Aorta (tissue), 5 donors: ENCODE data around the gene DHRS3. TPM values are rescaled to one million over a fixed set of nuclear protein-coding genes. Genes with fewer than 3 reads are reported as not detected.

ENCODE experiments used
- ATAC-seq: fragments of 200-7000 bp; cut with Tn5 transposase; one replicate; pipeline ENCODE4 v1.9.1; 2022; ENCODE audit warnings: moderate library complexity; ENCODE audit not compliant: low FRiP score
- DNase-seq, 2 donors: peaks; one replicate each; pipeline ENCODE4 v3.0.0-alpha.2; 2020
- H3K27ac ChIP-seq, 2 donors: one replicate each; pipeline ENCODE4 v1.5.1; 2013; ENCODE audit warnings: low read length in 2 of 2, mild to moderate bottlenecking in 2 of 2, moderate library complexity in 2 of 2, control low read depth in 1 of 2, inconsistent platforms in 1 of 2, low read depth in 1 of 2
- H3K27me3 ChIP-seq, 2 donors: one replicate each; pipeline ENCODE4 v1.6.1; 2013; ENCODE audit warnings: control low read depth in 1 of 2, low read length in 1 of 2, mild to moderate bottlenecking in 1 of 2, moderate library complexity in 1 of 2; ENCODE audit not compliant: insufficient read depth in 2 of 2, control insufficient read depth in 1 of 2
- H3K36me3 ChIP-seq, 2 donors: one replicate each; pipeline ENCODE4 v1.6.1; 2013; ENCODE audit warnings: control low read depth in 1 of 2, low read length in 1 of 2, mild to moderate bottlenecking in 1 of 2; ENCODE audit not compliant: insufficient read depth in 2 of 2, control insufficient read depth in 1 of 2
- H3K4me1 ChIP-seq, 2 donors: one replicate each; pipeline ENCODE4 v1.6.1; 2013; ENCODE audit warnings: low read length in 2 of 2, control low read depth in 1 of 2, mild to moderate bottlenecking in 1 of 2, moderate library complexity in 1 of 2; ENCODE audit not compliant: insufficient read depth in 2 of 2, control insufficient read depth in 1 of 2
- H3K4me3 ChIP-seq, 2 donors: one replicate each; pipeline ENCODE4 v1.5.1; 2013; ENCODE audit warnings: low read length in 2 of 2, control low read depth in 1 of 2, mild to moderate bottlenecking in 1 of 2
- H3K9me3 ChIP-seq: one replicate; pipeline ENCODE4 v1.6.1; 2013; ENCODE audit warnings: mild to moderate bottlenecking, low read length; ENCODE audit not compliant: control insufficient read depth
- WGBS, 2 donors: extraction: QIAGEN DNeasy Blood & Tissue Kit; methylation state at CpG; one replicate each; pipeline ENCODE4 v1.1.7; 2013; 5-methylcytosine and 5-hydroxymethylcytosine counted together
- intact Hi-C, 2 donors: fragments of 100-400 bp; cut with DNase I; formaldehyde crosslinking; loops; one replicate each; pipeline versions ENCODE4 v1.14.2 to v1.15.0; 2022
- polyA plus RNA-seq, 2 donors: library from polyadenylated mRNA; stranded (reverse); fragments of 200-250 nt; gene quantifications; one replicate each; pipeline ENCODE4 v1.2.3, GENCODE V29; 2013
- total RNA-seq, 2 donors: library from RNA; stranded (reverse); fragmentation: NEBNext Ultra II Directional; extraction: Animal tissue kit (Norgen Biotek cat#: 25700); gene quantifications; one replicate each; pipeline ENCODE4 v1.2.1, GENCODE V29; 2021
- donor health status: healthy with polysubstance abuse.
- donor health status: Bipolar disorder and iron deficiency.
- donor health status: DM: no; HTN: no; CAD: no.
- donor health status: DM: no; HTN: no; CAD: no.
- donor health status: DM: yes; HTN: yes; CAD: no.

DHRS3 gene
- total and polyA plus RNA-seq, 4 donors: 27.5 to 325 (median 87.3) TPM

DNA sequence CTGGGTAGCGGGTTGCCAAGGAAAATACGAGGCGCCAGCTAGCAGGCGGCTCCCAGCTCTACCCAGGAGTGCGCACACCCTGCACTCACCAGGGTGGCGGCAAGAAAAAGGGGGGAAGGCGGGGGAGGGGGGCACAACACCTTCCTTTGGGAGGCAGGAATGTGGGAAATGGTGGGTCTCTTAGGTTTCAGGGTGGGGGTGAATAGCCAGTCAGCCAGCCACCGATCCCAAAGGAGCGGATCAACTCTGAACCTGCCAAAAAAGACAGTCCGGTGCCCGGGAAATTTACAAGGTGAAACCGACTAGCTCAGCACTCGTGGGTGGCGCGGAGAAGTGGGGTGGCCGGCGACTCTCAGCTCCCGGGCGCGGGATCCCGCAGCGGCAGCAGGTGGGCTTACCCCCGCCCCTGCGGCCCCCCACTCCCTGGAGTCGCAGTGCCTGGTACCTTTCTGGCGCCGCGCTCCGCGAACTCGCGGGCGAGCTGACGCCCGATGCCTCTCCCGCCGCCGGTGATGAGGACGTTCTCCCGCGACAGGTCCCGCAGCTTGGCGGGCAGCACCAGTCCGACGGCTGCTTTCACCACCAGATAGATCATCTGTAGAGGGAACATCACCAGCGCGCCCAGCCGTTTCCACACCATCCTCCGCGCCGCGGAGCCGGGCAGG, 1.2 kb downstream of the DHRS3 start:
- H3K36me3 ChIP-seq: peaks cover 0 to 2% of the 10 kb centered on the region in 2 donors
- no peak for ATAC-seq
- 0% methylated on average over 45 to 53 of the region's 53 CpGs for WGBS, 2 donors
- H3K9me3 ChIP-seq: no peaks in the 10 kb centered on the region
- peaks cover 0 to 9% of the 10 kb centered on the region in 2 donors for H3K4me1 ChIP-seq
- peak; percentile 67 to 83 for DNase-seq
- no peaks in the 10 kb centered on the region for H3K27me3 ChIP-seq
- H3K4me3 ChIP-seq: peak overlapping the region; percentile 73 to 92
- intact Hi-C loops: loop anchor here (2.0 to 10.0 kb wide), 7 partner anchors 20 to 210 kb away; no protein-coding TSS in a partner anchor
- H3K27ac ChIP-seq: peak overlapping the region; percentile 79 to 97

DNA sequence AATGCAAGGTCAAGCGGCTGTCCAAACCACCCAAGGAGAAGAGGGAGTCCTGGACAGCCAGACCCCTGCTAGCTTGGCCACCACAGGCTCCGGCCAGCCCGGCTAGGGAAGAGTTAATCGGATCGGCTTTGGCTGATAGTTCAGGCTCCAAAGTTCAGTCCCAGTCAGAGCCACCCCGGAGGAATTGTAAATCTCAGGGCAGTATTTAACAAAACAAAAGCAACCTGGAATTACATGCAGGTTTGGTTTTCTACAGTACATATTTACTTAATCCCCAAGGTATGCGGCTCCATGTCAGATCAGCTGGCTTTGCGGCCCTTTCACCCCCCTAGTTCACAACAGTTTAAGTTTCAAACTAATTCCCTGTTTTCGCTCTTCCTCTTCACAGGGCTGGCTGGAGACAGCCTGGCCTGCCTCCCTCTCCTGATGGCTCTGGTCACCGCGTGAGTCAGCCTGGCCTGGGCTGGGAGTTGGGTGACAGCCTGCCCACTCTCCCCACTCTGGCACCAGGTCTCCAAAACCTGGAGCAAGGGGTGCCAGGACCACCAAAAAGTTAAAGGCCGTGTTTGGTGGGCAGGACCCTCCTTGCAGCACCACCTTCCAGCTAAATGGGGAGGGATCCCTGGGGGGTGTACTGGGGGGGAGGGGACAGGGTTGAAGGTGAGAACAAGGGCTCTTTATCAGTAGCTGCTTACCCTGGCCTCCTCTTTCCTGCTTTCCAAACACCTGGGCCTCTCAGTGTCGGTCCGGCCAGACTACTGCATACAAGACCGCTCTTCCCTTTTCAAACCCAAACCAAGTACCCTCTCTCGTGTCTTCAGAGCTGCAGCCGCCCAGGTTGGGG, 1.9 kb downstream of the DHRS3 start:
- Histone ChIP-seq H3K4me3 (peak overlapping the region; percentile 73 to 92), H3K36me3 (peaks cover 0 to 2% of the 10 kb centered on the region in 2 donors), H3K27me3 (no peaks in the 10 kb centered on the region), H3K27ac (peak overlapping the region; percentile 79 to 97), H3K4me1 (peaks cover 0 to 9% of the 10 kb centered on the region in 2 donors), H3K9me3 (no peaks in the 10 kb centered on the region)
- intact Hi-C loops: loop anchor here (2.0 to 10.0 kb wide), 7 partner anchors 19 to 209 kb away; no protein-coding TSS in a partner anchor
- ATAC-seq (peak; percentile 58), DNase-seq (peak; percentile 88 to 92)
- WGBS, 2 donors: 0 to 1% methylated on average over 17 of the region's 17 CpGs

DNA sequence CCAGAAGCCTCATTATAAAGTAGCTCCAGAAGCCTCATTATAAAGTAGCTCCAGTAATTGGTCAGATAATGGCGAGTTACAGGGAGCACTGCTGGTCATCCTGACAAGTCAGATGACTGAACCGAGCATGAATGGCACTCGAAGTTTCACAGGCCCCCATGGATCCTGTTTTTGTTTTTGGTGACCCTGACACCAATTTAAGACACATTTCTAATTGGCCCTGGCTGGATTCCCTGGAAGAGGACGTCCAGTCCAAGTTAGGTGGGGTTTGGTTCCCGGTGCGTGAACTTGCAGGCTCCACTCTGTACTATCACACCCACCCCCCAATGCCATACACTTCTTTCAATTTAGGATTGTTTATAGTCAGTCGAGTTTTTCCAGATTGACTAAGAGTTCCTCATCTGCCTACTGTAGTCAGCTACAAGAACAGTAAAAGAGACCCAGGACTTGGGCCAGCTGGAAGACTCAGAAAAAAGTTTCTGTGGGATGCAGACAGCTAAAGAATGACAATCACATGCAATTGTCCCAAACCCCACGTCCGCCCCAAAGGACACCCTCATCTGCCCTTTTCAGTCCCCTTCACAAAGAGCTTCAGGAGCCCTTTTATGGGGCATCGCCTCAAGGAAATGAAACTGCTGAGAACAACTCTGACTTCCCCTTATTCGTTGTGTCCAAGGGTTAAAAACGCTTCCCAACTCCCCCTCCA, 2.7 kb downstream of the DHRS3 start:
- H3K4me1 ChIP-seq: peaks cover 0 to 9% of the 10 kb centered on the region in 2 donors
- ATAC-seq: no peak
- DNase-seq: no peak
- intact Hi-C loops: loop anchor here (5.0 to 10.0 kb wide), 6 partner anchors 58 to 208 kb away; no protein-coding TSS in a partner anchor
- peaks cover 0 to 2% of the 10 kb centered on the region in 2 donors for H3K36me3 ChIP-seq
- 5 to 7% methylated on average over 12 of the region's 12 CpGs for WGBS, 2 donors
- no peaks in the 10 kb centered on the region for H3K9me3 ChIP-seq
- peak overlapping the region in 1 of 2 donors; percentile 79 for H3K27ac ChIP-seq
- H3K27me3 ChIP-seq: no peaks in the 10 kb centered on the region
- H3K4me3 ChIP-seq: peak overlapping the region; percentile 73 to 92

DNA sequence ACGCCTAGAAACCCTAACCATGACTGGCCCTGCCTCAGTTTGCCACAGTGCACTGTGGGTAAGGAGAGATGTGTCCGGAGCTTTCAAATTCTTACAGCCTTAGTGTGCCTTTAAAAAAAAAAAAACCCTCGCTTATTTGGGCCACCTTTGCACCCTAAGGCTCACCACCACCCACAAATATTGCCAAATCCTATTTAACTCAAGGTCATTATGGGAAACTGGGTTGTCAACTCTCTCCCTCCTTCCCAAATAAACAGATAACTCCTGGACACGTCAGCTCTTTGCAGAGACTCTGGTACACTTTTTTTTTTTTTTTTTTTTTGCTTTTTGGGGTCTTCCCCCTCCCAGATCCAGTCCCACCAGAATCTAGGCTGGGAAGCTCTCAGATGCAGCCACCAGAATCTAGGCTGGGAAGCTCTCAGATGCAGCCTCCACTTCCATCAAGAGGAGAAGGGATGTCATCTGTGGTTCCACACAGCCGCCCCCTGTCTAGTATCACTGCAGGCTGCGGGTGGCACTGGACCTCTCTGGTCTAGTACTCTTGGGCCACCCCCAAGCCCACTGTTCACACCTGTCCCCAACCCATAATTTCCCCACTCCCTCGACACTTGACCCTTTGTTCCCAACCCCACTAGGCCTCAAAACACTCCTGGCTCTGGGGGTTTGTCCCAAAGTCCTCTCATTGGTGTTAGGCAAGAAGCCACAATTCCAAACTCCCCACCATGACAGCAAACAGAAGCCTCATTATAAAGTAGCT, 3.4 kb downstream of the DHRS3 start:
- H3K4me1 ChIP-seq: peaks cover 0 to 9% of the 10 kb centered on the region in 2 donors
- DNase-seq: no peak
- H3K27me3 ChIP-seq: no peaks in the 10 kb centered on the region
- H3K4me3 ChIP-seq: peak overlapping the region in 1 of 2 donors; percentile 92
- H3K9me3 ChIP-seq: no peaks in the 10 kb centered on the region
- 52 to 69% methylated on average over 7 of the region's 7 CpGs for WGBS, 2 donors
- peaks cover 0 to 2% of the 10 kb centered on the region in 2 donors for H3K36me3 ChIP-seq
- no peak for ATAC-seq
- no peak overlapping the region for H3K27ac ChIP-seq
- intact Hi-C loops: loop anchor here (5.0 to 10.0 kb wide), 6 partner anchors 57 to 207 kb away; no protein-coding TSS in a partner anchor

DNA sequence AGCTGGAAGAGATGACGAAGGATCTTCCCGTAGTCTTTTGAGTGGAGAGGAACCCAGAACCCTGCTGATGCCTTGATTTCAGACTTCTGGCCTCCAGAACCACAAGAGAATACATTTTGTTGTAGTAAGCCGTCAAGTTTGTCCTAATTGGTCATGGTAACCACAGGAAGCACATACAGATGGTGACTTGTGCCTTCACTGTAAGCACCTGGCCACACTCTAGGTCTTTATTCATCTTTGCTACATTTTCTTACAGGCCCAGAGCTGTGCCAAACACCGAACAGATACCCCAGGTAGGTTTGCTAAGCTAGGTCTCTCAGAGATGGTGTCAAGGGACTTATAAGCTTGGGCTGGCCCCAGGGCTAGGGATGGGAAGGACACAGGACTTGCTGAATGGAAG, 4.8 kb downstream of the DHRS3 start:
- no peak overlapping the region for H3K27ac ChIP-seq
- peaks cover 0 to 9% of the 10 kb centered on the region in 2 donors for H3K4me1 ChIP-seq
- peaks cover 0 to 2% of the 10 kb centered on the region in 2 donors for H3K36me3 ChIP-seq
- intact Hi-C loops: loop anchor here in 1 of 2 donors (10.0 kb wide), 1 partner anchor 148 kb away; no protein-coding TSS in a partner anchor
- no peaks in the 10 kb centered on the region for H3K9me3 ChIP-seq
- H3K4me3 ChIP-seq: no peak overlapping the region
- DNase-seq: no peak
- WGBS, 2 donors: 90 to 94% methylated on average over 4 of the region's 4 CpGs
- H3K27me3 ChIP-seq: no peaks in the 10 kb centered on the region
- no peak for ATAC-seq

DNA sequence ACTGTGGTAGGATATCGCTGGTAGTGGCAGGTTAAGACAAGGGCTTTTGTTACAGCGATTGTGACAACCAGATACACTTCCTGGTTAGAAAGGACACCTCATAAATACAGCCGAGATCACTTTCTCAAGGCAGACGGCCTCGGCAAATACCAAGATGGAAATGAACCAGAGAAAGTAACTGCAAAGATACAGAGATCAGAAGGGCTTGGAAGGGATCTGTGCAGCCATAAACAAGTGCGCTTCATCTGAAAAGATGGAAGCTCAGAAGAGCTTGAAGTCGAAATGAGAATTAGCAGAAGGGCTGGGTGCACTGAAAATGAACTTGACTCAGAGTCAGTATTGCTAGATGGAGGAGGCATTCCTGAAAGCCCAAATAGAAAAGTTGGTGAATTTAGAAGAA, 7.1 kb downstream of the DHRS3 start:
- no peak overlapping the region for H3K4me3 ChIP-seq
- DNase-seq: no peak
- H3K4me1 ChIP-seq: peaks cover 0 to 9% of the 10 kb centered on the region in 2 donors
- ATAC-seq: no peak
- H3K27me3 ChIP-seq: no peaks in the 10 kb centered on the region
- H3K9me3 ChIP-seq: no peaks in the 10 kb centered on the region
- no peak overlapping the region for H3K27ac ChIP-seq
- intact Hi-C loops: loop anchor here in 1 of 2 donors (10.0 kb wide), 1 partner anchor 146 kb away; no protein-coding TSS in a partner anchor
- H3K36me3 ChIP-seq: peaks cover 0 to 2% of the 10 kb centered on the region in 2 donors
- WGBS, 2 donors: 80 to 86% methylated on average over 7 of the region's 7 CpGs

DNA sequence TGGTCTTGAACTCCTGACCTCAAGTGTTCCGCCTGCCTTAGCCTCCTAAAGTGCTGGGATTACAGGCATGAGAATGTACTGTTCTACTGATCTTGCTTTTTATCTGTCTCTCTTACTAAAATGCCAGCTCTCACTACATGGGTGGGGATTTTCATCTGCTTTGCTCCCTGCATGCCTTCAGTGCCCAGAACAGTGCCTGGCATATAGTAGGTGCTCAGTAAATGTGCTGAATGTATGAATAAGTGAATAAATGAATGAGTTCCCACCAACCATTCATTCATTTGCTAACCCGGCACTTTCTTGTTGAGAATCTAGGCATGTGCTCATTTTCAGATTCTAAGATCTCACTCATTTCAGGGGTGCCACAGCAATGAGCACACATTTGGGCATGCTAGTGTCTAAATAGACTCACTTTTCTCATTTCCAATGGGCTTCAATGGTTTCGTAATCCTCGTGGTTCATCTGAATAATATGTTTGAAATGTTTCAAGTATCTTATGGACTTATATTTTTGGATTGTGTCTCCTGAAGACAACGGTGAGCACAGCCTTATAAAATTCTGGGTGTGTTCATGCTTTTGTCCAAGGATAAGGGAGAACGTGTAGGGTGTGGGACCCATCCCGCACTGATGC, 7.6 kb downstream of the DHRS3 start:
- Histone ChIP-seq H3K9me3 (no peaks in the 10 kb centered on the region), H3K27ac (no peak overlapping the region), H3K27me3 (no peaks in the 10 kb centered on the region), H3K4me1 (peaks cover 0 to 9% of the 10 kb centered on the region in 2 donors), H3K36me3 (peaks cover 0 to 2% of the 10 kb centered on the region in 2 donors), H3K4me3 (no peak overlapping the region)
- ATAC-seq (no peak), DNase-seq (no peak)
- 90 to 93% methylated on average over 7 of the region's 7 CpGs for WGBS, 2 donors
- intact Hi-C loops: loop anchor here in 1 of 2 donors (10.0 kb wide), 1 partner anchor 146 kb away; no protein-coding TSS in a partner anchor
